Large intestine (tissue), 3 donors: ENCODE measurements around the gene DNAJC30. TPM values are rescaled to one million over a fixed set of nuclear protein-coding genes. Genes with fewer than 3 reads are reported as not detected.
"Not testable (repeated sequence)": the region's sequence is repeated elsewhere in the genome, so short reads cannot be mapped to it uniquely, and the experiment has no call there.

Experiments used
- DNase-seq, 2 donors: peaks; one replicate each; pipeline versions ENCODE4 v3.0.0 to v3.0.0-alpha.2; 2013
- H3K27ac ChIP-seq: one replicate; pipeline ENCODE4 v1.5.1; 2013; ENCODE audit warnings: low read length
- H3K27me3 ChIP-seq: 2 replicates; pipeline ENCODE4 v1.6.1; 2013; ENCODE audit warnings: low read length; ENCODE audit not compliant: control insufficient read depth, insufficient read depth
- H3K36me3 ChIP-seq: 2 replicates; pipeline ENCODE4 v1.6.1; 2013; ENCODE audit warnings: low read length; ENCODE audit not compliant: control insufficient read depth, insufficient read depth
- H3K4me1 ChIP-seq: one replicate; pipeline ENCODE4 v1.6.1; 2013; ENCODE audit warnings: low read length; ENCODE audit not compliant: control insufficient read depth, insufficient read depth
- H3K4me3 ChIP-seq: one replicate; pipeline ENCODE4 v1.5.1; 2013; ENCODE audit warnings: low read length
- H3K9me3 ChIP-seq: one replicate; pipeline ENCODE4 v1.6.1; 2013; ENCODE audit warnings: mild to moderate bottlenecking, low read depth, low read length, moderate library complexity; ENCODE audit not compliant: control insufficient read depth
- WGBS: methylation state at CpG from one replicate; pipeline ENCODE4 v1.1.5; 2013; ENCODE audit warnings: low lambda C conversion rate; ENCODE audit not compliant: insufficient coverage; 5-methylcytosine and 5-hydroxymethylcytosine counted together
- polyA plus RNA-seq: library from polyadenylated mRNA; unstranded; fragments of 120-200 nt; gene quantifications from one replicate; pipeline ENCODE4 v1.2.1, GENCODE V29; 2013

Gene DNAJC30
- polyA plus RNA-seq, 1 donor: 7.9 TPM

DNA sequence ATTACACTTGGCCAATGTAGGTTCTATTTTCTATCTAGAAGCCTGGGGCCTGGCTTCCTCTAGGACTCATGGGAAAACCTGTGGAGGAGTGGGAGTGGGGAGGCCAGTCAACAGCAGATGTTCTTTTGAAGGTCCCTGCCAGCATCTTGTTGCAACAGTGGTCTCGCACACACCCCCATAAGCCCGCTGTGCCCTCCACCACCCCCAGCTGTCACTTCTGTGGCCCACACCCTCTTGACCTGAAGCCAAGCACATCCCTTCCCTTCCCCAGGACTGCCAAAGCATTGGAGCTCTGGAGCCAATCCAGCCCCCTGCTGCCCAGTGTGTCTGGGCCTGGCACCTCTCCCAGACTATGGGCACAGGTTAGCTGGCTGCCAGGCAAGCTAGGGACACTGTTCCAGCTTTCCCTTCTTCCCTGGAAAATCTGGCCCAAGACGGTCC lies 38.1 kb upstream of the DNAJC30 start:
- Histone ChIP-seq H3K4me1 (peaks cover 22% of the 10 kb centered on the region), H3K9me3 (no peaks in the 10 kb centered on the region), H3K36me3 (no peaks in the 10 kb centered on the region), H3K27me3 (no peaks in the 10 kb centered on the region), H3K4me3 (no peak overlapping the region), H3K27ac (no peak overlapping the region)
- no peak for DNase-seq
- WGBS: no CpG with 5 or more reads among the region's 3 CpGs

DNA sequence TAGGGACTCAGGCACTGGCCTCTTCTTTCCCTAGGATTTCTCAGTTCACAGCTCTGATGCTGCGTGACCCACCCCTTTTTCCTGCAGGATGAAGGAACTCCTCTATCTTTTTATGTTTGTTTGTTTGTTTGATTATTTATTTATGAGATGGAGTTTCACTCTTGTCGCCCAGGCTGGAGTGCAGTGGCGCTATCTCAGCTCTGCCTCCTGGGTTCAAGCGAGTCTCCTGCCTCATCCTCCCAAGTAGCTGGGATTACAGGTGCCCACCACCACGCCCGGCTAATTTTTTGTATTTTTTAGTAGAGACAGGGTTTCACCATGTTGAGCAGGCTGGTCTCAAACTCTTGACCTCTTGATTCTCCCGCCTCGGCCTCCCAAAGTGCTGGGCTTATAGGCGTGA lies 37.2 kb upstream of the DNAJC30 start:
- not testable (repeated sequence) for H3K27me3 ChIP-seq, H3K4me3 ChIP-seq, H3K27ac ChIP-seq

DNA sequence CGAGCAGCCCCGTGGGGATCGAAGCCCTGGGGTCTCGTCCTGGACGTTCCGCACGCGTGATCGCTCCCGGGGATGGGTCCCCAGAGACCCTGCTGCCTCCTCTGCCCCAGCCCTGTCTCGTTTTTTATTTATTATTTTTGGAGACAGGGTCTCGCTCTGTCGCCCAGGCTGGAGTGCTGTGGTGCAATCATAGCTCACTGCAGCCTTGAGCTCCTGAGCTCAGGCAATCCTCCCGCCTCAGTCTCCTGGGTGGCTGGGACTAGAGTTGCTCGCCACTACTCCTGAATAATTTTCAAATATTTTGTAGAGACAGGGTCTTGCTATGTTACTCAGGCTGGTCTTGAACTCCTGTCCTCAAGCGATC lies 36.5 kb upstream of the DNAJC30 start:
- H3K27ac ChIP-seq: no peak overlapping the region

More for the DNA sequence above, 37.2 kb upstream of the DNAJC30 start:
- peaks cover 30% of the 10 kb centered on the region for H3K4me1 ChIP-seq
- H3K36me3 ChIP-seq, DNase-seq, H3K9me3 ChIP-seq: not testable (repeated sequence)
- WGBS: no CpG with 5 or more reads among the region's 9 CpGs

DNA sequence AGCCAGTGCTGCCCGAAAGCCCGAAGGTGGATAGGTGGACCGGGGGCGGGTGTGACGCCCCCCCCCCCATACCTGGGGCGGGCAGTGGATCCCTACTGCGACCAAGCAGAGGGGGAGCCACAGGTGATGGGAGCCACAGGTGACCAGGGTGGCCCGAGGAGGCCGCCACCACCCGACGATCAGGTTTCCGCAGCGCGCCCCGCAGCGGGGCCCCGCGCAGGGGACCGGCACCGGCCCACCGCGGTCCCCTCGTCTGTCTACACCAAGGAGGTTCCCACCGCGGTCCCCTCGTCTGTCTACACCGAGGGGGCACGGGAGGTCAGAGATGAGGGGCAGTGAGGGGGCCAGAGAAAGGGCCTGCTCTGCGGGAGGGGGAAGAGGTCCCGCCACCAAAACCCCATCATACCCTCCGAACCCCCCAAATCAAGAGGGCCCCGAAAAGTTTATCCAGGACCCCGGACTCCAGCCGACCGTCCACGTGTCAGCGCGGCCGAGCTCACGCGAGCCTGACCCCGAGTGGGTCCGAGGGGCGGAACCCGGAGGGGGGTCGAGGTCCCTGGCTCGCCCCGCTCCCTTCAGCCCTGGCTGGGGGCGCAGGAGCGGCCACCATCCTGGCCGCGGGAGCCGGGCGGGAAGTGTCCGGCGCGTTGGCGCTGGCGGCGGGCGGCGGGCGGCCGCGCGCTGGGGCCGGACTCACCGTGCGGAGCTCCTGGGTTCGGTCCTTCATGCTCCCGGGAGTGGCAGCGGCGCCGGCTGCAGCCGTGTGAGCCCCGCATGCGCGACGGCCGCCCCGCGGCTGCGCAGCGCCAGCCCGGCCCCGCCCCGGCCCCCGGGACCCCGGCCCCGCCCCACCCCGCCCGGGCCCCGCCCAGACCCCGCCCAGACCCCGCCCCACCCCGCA lies 35.9 kb upstream of the DNAJC30 start, which contains the start of gene STX1A:
STX1A (minus strand) TSS at position 765 of the 901 bp plus-strand sequence; CDS start at position 727, 38 bp downstream.
- no peaks in the 10 kb centered on the region for H3K9me3 ChIP-seq
- H3K27ac ChIP-seq: no peak within 1 kb of the TSS
- H3K27me3 ChIP-seq: no peaks in the 10 kb centered on the region
- H3K4me3 ChIP-seq: peak within 1 kb of the TSS; percentile 88
- DNase-seq: peak in 1 of 2 donors; percentile 75
- H3K4me1 ChIP-seq: peaks cover 37% of the 10 kb centered on the region
- WGBS: no CpG with 5 or more reads among the region's 96 CpGs
- no peaks in the 10 kb centered on the region for H3K36me3 ChIP-seq

More for the DNA sequence above, 36.5 kb upstream of the DNAJC30 start:
- Histone ChIP-seq H3K27me3 (no peaks in the 10 kb centered on the region), H3K9me3 (no peaks in the 10 kb centered on the region), H3K36me3 (no peaks in the 10 kb centered on the region), H3K4me3 (peak overlapping the region; percentile 46), H3K4me1 (peaks cover 36% of the 10 kb centered on the region)
- 67% methylated on average over 1 of the region's 16 CpGs for whole genome bisulfite sequencing
- DNase-seq: no peak

DNA sequence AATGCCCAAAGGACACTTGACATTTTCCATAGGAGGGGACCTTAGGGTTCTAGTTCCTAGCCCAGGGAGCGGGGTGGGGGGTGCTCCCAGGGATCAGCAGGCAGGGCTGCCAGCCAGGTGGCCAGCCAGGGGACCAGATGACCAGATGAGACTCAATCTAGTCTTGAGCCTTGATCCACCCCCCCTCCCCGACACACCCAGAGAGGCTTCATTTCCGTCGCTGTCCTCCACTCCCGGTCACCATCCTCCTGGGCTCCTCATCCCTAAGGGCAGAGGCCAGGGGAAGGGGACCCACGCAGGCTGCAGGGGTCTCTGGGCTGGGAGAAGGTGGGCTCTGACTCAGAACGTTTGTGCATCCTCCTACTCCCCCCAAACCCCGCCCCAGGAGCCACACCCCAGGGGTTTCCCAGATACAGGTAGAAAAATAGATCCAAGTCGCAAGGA lies 35.2 kb upstream of the DNAJC30 start:
- Histone ChIP-seq H3K27me3 (no peaks in the 10 kb centered on the region), H3K4me1 (peaks cover 37% of the 10 kb centered on the region), H3K36me3 (no peaks in the 10 kb centered on the region), H3K9me3 (no peaks in the 10 kb centered on the region), H3K4me3 (peak overlapping the region; percentile 88), H3K27ac (no peak overlapping the region)
- DNase-seq: no peak
- WGBS: no CpG with 5 or more reads among the region's 9 CpGs

DNA sequence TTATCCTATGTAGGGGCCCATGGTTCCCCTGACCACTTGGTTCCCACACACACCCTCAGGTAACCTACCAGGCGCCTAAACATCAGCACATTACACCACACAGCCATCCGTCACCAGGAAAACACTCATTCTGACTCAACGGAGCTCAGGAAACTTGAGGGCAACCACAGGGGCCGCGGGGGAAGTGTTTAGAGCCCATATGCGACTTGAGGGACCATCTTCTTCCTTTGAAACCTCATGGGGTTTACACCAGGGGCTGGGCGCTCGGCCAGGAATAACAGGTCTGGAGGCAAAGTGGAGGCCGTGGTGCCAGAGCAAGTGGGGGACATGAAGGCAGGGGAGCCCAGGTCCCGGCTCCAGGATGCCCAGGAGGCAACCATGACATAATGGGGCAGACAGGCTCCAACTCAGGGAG lies 34.7 kb upstream of the DNAJC30 start:
- H3K4me3 ChIP-seq: peak overlapping the region; percentile 88
- H3K9me3 ChIP-seq: no peaks in the 10 kb centered on the region
- no peaks in the 10 kb centered on the region for H3K27me3 ChIP-seq
- no peaks in the 10 kb centered on the region for H3K36me3 ChIP-seq
- WGBS: no CpG with 5 or more reads among the region's 10 CpGs
- no peak overlapping the region for H3K27ac ChIP-seq
- DNase-seq: no peak
- peaks cover 37% of the 10 kb centered on the region for H3K4me1 ChIP-seq

DNA sequence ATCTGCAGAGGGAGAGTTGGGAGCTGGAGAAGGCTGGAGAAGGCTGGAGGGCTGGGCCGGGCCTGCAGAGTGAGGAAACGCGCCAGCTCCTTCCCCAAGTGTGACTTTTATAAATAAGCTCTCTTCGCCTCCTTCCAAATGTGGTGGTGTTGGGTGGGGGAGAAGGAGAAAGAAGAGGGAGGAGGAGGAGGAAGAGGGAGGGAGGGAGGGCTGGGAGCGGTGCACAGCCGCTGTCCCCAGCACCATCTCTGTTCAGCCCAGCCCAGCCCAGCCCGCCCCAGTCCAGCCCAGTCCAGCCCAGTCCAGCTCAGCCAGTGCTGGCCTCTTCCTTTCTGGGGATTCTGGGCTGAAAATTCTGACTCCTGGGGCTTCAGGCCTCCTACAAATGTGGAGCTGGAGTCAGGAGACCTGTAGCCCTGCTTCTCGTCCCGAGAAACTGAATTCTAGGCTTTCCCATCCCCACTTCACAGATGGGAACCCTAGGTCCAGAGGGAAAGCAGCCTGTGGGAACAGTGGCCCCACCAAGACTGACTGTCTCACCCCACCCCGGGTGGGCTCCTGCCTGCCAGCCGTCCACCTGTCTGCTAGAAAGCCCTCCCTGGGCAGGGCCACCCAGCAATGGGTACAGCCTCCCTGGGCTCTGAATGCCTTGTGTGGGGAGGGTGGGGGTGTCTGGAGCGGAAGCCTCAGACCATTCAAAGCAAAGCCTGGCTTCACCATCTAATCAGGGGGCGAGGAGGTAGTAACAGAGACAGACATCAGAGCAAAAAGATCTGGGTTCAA lies 34.0 kb upstream of the DNAJC30 start:
- Histone ChIP-seq H3K9me3 (no peaks in the 10 kb centered on the region), H3K4me1 (peaks cover 37% of the 10 kb centered on the region), H3K27ac (peak overlapping the region; percentile 33), H3K27me3 (no peaks in the 10 kb centered on the region), H3K36me3 (no peaks in the 10 kb centered on the region), H3K4me3 (no peak overlapping the region)
- no CpG with 5 or more reads among the region's 13 CpGs for WGBS
- DNase-seq: no peak

DNA sequence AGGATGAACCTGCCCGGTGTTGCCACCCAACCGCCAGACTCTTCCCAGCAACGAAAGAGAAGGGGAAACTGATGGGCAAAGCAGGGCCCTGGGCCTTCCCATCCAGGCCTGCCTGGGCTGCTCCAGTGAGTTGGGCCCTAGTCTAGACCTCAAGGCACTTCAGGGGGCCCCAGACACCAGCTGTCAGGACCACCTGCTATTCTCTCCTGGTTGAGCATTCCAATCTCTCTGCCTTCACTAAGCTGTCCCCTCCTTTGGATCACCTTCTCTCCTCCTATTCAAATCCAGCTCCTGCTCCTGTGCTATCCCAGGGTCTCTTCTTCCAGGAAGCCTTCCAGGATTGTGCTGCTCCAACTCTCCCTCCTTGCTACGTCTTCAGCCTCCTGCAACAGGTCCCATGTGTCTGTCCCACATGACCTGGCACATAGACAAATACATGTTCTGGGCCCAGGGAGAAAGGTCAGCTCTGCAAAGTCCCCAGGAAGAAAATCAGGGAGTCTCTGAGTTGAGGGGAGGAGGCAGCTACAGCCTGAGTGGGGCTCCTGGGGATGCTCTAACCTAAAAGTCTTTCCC lies 33.2 kb upstream of the DNAJC30 start:
- Histone ChIP-seq H3K9me3 (no peaks in the 10 kb centered on the region), H3K36me3 (no peaks in the 10 kb centered on the region), H3K4me3 (no peak overlapping the region), H3K27me3 (no peaks in the 10 kb centered on the region), H3K4me1 (peaks cover 37% of the 10 kb centered on the region), H3K27ac (peak overlapping the region; percentile 92)
- no peak for DNase-seq
- WGBS: no CpG with 5 or more reads among the region's 4 CpGs

DNA sequence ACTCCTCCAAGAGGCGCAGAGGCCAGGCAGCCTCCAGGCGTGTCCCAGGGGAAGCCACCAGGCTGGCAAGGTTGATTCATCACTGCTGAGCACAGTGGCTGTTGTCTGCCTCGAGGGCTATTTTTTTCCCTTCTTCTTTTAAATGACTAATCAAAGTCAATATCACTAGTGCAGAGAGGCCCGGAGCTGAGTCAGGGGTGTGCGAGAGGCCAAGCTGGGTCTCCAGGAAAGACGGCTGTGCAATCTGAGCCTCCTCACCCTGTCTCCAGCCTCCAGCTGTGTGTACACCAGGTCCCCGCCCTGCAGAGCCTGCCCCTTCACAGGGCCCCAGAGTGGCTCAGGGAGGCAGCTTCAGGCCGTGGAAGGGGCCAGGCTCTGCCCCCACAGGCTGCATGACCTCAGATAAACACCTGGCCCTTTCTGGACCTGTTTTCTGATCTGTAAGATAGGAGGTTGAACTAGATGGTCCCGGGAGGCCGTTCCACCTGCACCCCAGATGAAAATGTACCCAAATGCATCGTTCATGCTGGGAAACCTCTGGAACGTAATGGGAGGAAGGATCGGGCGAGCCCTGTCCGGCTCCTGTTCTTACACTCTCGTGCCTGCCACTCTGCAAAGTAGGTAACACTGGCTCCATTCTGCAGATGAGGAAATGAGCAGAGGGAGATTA lies 32.5 kb upstream of the DNAJC30 start:
- no peaks in the 10 kb centered on the region for H3K36me3 ChIP-seq
- peak overlapping the region; percentile 92 for H3K27ac ChIP-seq
- H3K4me3 ChIP-seq: no peak overlapping the region
- H3K9me3 ChIP-seq: no peaks in the 10 kb centered on the region
- H3K4me1 ChIP-seq: peaks cover 37% of the 10 kb centered on the region
- peak; percentile 97 to 98 for DNase-seq
- no peaks in the 10 kb centered on the region for H3K27me3 ChIP-seq
- WGBS: no CpG with 5 or more reads among the region's 16 CpGs

DNA sequence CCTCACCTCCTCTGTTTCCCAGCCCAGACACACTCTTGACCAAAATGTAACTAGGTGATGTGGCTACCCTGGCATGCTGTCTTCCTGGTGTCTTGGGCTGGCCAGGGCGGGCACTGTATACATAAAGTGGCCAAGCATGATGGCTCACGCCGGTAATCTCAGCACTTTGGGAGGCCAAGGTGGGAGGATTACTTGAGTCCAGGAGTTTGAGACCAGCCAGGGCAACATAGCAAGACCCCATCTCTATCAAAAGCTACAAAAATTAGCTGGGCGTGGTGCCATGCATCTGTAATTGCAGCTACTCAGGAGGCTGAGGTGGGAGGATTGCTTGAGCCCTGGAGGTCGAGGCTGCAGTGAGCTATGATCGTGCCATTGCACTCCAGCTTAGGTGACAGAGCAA lies 30.1 kb upstream of the DNAJC30 start:
- H3K4me3 ChIP-seq, DNase-seq, H3K27ac ChIP-seq, H3K9me3 ChIP-seq, H3K27me3 ChIP-seq: not testable (repeated sequence)
- no CpG with 5 or more reads among the region's 6 CpGs for WGBS
- Histone ChIP-seq H3K36me3 (peaks cover 10% of the 10 kb centered on the region), H3K4me1 (peaks cover 31% of the 10 kb centered on the region)
